Liver (tissue), 3 donors: ENCODE results near the gene LAPTM4A.
"Not testable (repeated sequence)": the region's sequence is repeated elsewhere in the genome, so short reads cannot be mapped to it uniquely, and the experiment has no call there.

Source experiments
- CTCF ChIP-seq: fragments of 150-350 bp; IDR thresholded peaks from 2 replicates; pipeline ENCODE4 v1.5.1; 2017; ENCODE audit warnings: improper control_type of control experiment, low read depth, low read length; ENCODE audit not compliant: missing input control
- EGR1 ChIP-seq, 2 donors: IDR thresholded peaks; 2 replicates each; pipeline ENCODE4 v1.6.1; 2016 to 2018; ENCODE audit warnings: antibody characterized with exemption in 2 of 2, low read depth in 2 of 2
- FOXA1 ChIP-seq: IDR thresholded peaks from 2 replicates; pipeline ENCODE4 v1.6.1; 2016; ENCODE audit warnings: antibody characterized with exemption
- GABPA ChIP-seq, 2 donors: IDR thresholded peaks in 1 of 2; conservative IDR thresholded peaks in 1 of 2; 2 replicates each; pipeline ENCODE4 v1.6.1; 2016; ENCODE audit warnings: antibody characterized with exemption in 2 of 2, mild to moderate bottlenecking in 1 of 2, moderate library complexity in 1 of 2
- HNF4G ChIP-seq: IDR thresholded peaks from 2 replicates; pipeline ENCODE4 v1.6.1; 2016; ENCODE audit warnings: antibody characterized with exemption
- MAX ChIP-seq: IDR thresholded peaks from 2 replicates; pipeline ENCODE4 v1.6.1; 2016; ENCODE audit warnings: antibody characterized with exemption
- RAD21 ChIP-seq, 2 donors: IDR thresholded peaks; 2 replicates each; pipeline ENCODE4 v1.6.1; 2016; ENCODE audit warnings: antibody characterized with exemption in 2 of 2, mild to moderate bottlenecking in 2 of 2
- TAF1 ChIP-seq: conservative IDR thresholded peaks from 2 replicates; pipeline ENCODE4 v1.6.1; 2016; ENCODE audit warnings: antibody characterized with exemption, mild to moderate bottlenecking
- YY1 ChIP-seq: IDR thresholded peaks from 2 replicates; pipeline ENCODE4 v1.6.1; 2016; ENCODE audit warnings: antibody characterized with exemption, mild to moderate bottlenecking
- ZBTB33 ChIP-seq: IDR thresholded peaks from 2 replicates; pipeline ENCODE4 v1.6.1; 2016; ENCODE audit warnings: antibody characterized with exemption
- donor health status: healthy.
- donor health status: healthy.

- not testable (repeated sequence) for TF ChIP-seq GABPA (IDR thresholded peaks at IDR 0.05 in 1 of 2, conservative IDR thresholded peaks at IDR 0.05 in 1 of 2); MAX; HNF4G; CTCF; ZBTB33; RAD21 (IDR thresholded peaks at IDR 0.05); FOXA1; EGR1 (IDR thresholded peaks at IDR 0.05; ENCODE audit: low read depth in 2 of 2); TAF1; YY1
Observed at GRCh38 chr2:20045712-20046292, 5.6 kb downstream of the LAPTM4A start.
